Measurements from ENCODE around the gene IFT74. TPM values are rescaled to one million over a fixed set of nuclear protein-coding genes. Genes with fewer than 3 reads are reported as not detected.

IFT74 gene
- total and polyA plus RNA-seq, 12 donors = 12.1 to 39.2 (median 19.5) TPM

- no peaks in the 10 kb centered on the region for H3K9me3 ChIP-seq (replicated peaks in 1 of 3)
- H3K4me3 ChIP-seq = peak overlapping the region in 1 of 4 donors; percentile 36
- H3K27ac ChIP-seq = no peak overlapping the region
- H3K4me1 ChIP-seq (replicated peaks in 1 of 2) = peaks cover 0 to 5% of the 10 kb centered on the region in 2 donors
- no peaks in the 10 kb centered on the region for H3K27me3 ChIP-seq
- intact Hi-C loops (cut with DNase I) = no loop called here
- no peaks in the 10 kb centered on the region for H3K36me3 ChIP-seq (replicated peaks in 1 of 2)
- TF ChIP-seq CTCF (IDR thresholded peaks at IDR 0.05) (no peak), POLR2A (IDR thresholded peaks at IDR 0.05) (no peak)
- no peak for DNase-seq
- 51 to 64% (median 56%) methylated on average over 4 of the region's 4 CpGs for WGBS, 4 donors
Observed at GRCh38 chr9:27110181-27110580, 154.0 kb downstream of the IFT74 start.

GRCh38 chr9:27112235-27112634 is 156.0 kb downstream of the IFT74 start:
- Histone ChIP-seq H3K27me3 (no peaks in the 10 kb centered on the region), H3K4me3 (no peak overlapping the region), H3K27ac (peak overlapping the region in 1 of 5 donors; percentile 55), H3K9me3 (replicated peaks in 1 of 3) (no peaks in the 10 kb centered on the region), H3K4me1 (replicated peaks in 1 of 2) (peaks cover 0 to 5% of the 10 kb centered on the region in 2 donors), H3K36me3 (replicated peaks in 1 of 2) (no peaks in the 10 kb centered on the region)
- WGBS, 4 donors = 58 to 70% (median 69%) methylated on average over 2 of the region's 2 CpGs
- DNase-seq = no peak
- intact Hi-C loops (cut with DNase I) = no loop called here
- TF ChIP-seq POLR2A (IDR thresholded peaks at IDR 0.05) (no peak), CTCF (IDR thresholded peaks at IDR 0.05) (no peak)

Other genes with a start within 250 kb of the IFT74 start
- gene CAAP1, start 63.6 kb upstream of the IFT74 start, total RNA-seq = 10 to 100 TPM; 19.2 to 62.4 (median 34.8) TPM
- 10 to 100 TPM; 25.2 to 30.8 (median 29.8) TPM for gene CAAP1, start 63.6 kb upstream of the IFT74 start, polyA plus RNA-seq
- gene PLAA, start 9.2 kb upstream of the IFT74 start, total RNA-seq = 10 to 100 TPM; 30.9 to 89.8 (median 39.1) TPM
- gene PLAA, start 9.2 kb upstream of the IFT74 start, polyA plus RNA-seq = 10 to 100 TPM; 12.8 to 62.2 (median 13.6) TPM
- gene LRRC19, start 49.3 kb downstream of the IFT74 start, total RNA-seq = not detected
- gene LRRC19, start 49.3 kb downstream of the IFT74 start, polyA plus RNA-seq = not detected
- 10 to 100 TPM; 13.2 to 27.9 (median 21.1) TPM for gene TEK, start 152.8 kb downstream of the IFT74 start, total RNA-seq
- gene TEK, start 152.8 kb downstream of the IFT74 start, polyA plus RNA-seq = 10 to 100 TPM in 1 of 3 donors, 1 to 10 TPM in 2; 2.7 to 14.5 (median 3.3) TPM

Measured in adrenal gland (tissue), 12 donors.